Small intestine (tissue), 7 donors: ENCODE data around the gene VPS37B. TPM values are rescaled to one million over a fixed set of nuclear protein-coding genes. Genes with fewer than 3 reads are reported as not detected.
A peak's percentile ranks its signal among the peaks of the same experiment; 100 is the strongest.

ENCODE experiments used
- DNase-seq, 2 donors: peaks; one replicate each; pipeline versions ENCODE4 v3.0.0 to v3.0.0-alpha.2; 2013
- FAIRE-seq: peaks from 2 replicates; lab custom pipeline; 2012; peaks lifted over from hg19 to GRCh38; lab: Jason Lieb, UNC
- H3K27ac ChIP-seq, 3 donors: one replicate each; pipeline ENCODE4 v1.5.1; 2013; ENCODE audit warnings: low read length in 2 of 3, mild to moderate bottlenecking in 2 of 3, control low read depth in 1 of 3, inconsistent platforms in 1 of 3, low read depth in 1 of 3, moderate library complexity in 1 of 3
- H3K27me3 ChIP-seq, 3 donors: one replicate each; pipeline ENCODE4 v1.6.1; 2013; ENCODE audit warnings: low read length in 3 of 3, inconsistent platforms in 1 of 3; ENCODE audit not compliant: control insufficient read depth in 3 of 3, insufficient read depth in 3 of 3
- H3K36me3 ChIP-seq, 3 donors: one replicate each; pipeline ENCODE4 v1.6.1; 2013; ENCODE audit warnings: low read length in 3 of 3, inconsistent platforms in 1 of 3, low read depth in 1 of 3, mild to moderate bottlenecking in 1 of 3, moderate library complexity in 1 of 3; ENCODE audit not compliant: control insufficient read depth in 3 of 3, insufficient read depth in 2 of 3
- H3K4me1 ChIP-seq, 3 donors: one replicate each; pipeline ENCODE4 v1.6.1; 2013; ENCODE audit warnings: low read length in 2 of 3, inconsistent platforms in 1 of 3, low read depth in 1 of 3, mild to moderate bottlenecking in 1 of 3, moderate library complexity in 1 of 3; ENCODE audit not compliant: control insufficient read depth in 3 of 3, insufficient read depth in 2 of 3
- H3K4me3 ChIP-seq, 3 donors: one replicate each; pipeline ENCODE4 v1.5.1; 2013; ENCODE audit warnings: low read length in 3 of 3, control low read depth in 1 of 3, inconsistent platforms in 1 of 3, low read depth in 1 of 3, mild to moderate bottlenecking in 1 of 3, moderate library complexity in 1 of 3
- H3K9me3 ChIP-seq, 2 donors: one replicate each; pipeline ENCODE4 v1.6.1; 2013; ENCODE audit warnings: low read depth in 1 of 2, low read length in 1 of 2; ENCODE audit not compliant: control insufficient read depth in 2 of 2, insufficient read depth in 1 of 2
- WGBS, 3 donors: extraction: QIAGEN DNeasy Blood & Tissue Kit; methylation state at CpG; one replicate each; pipeline ENCODE4 v1.1.7; 2013; 5-methylcytosine and 5-hydroxymethylcytosine counted together
- polyA plus RNA-seq, 4 donors: library from polyadenylated mRNA; stranded (reverse) in 3 of 4; unstranded in 1 of 4; fragments of 200-250 nt in 3 of 4; fragments of 120-200 nt in 1 of 4; gene quantifications; one replicate each; pipeline versions ENCODE4 v1.2.1 to v1.2.3, GENCODE V29; 2013
- donor health status: healthy with polysubstance abuse.
- donor health status: control.
- donor health status: control.
- donor health status: Bipolar disorder and iron deficiency.
- donor health status: healthy.

The VPS37B gene
- polyA plus RNA-seq, 4 donors: 22.8 to 31.4 (median 25.1) TPM

- FAIRE-seq: no peak
- peak; percentile 54 to 63 for DNase-seq
- H3K4me1 ChIP-seq: peaks cover 12 to 67% (median 48%) of the 10 kb centered on the region in 3 donors
- peaks cover 0 to 2% of the 10 kb centered on the region in 2 donors for H3K9me3 ChIP-seq
- WGBS, 3 donors: 29 to 36% (median 30%) methylated on average over 10 of the region's 10 CpGs
- H3K27me3 ChIP-seq: no peaks in the 10 kb centered on the region
- no peak overlapping the region for H3K4me3 ChIP-seq
- H3K27ac ChIP-seq: peak overlapping the region; percentile 27 to 86 (median 41)
- H3K36me3 ChIP-seq: peaks cover 0 to 9% (median 0%) of the 10 kb centered on the region in 3 donors
Observed at GRCh38 chr12:122891661-122892525, 4.0 kb downstream of the VPS37B start.

- H3K4me1 ChIP-seq: peaks cover 17 to 76% (median 58%) of the 10 kb centered on the region in 3 donors
- peaks cover 0 to 9% (median 0%) of the 10 kb centered on the region in 3 donors for H3K36me3 ChIP-seq
- no peak for FAIRE-seq
- H3K27me3 ChIP-seq: no peaks in the 10 kb centered on the region
- H3K9me3 ChIP-seq: no peaks in the 10 kb centered on the region
- 69 to 76% (median 71%) methylated on average over 13 of the region's 13 CpGs for WGBS, 3 donors
- peak overlapping the region in 1 of 3 donors; percentile 55 for H3K27ac ChIP-seq
- DNase-seq: no peak
- no peak overlapping the region for H3K4me3 ChIP-seq
Observed at GRCh38 chr12:122889761-122890520, 6.0 kb downstream of the VPS37B start.

GRCh38 chr12:122888232-122888752, 7.6 kb downstream of the VPS37B start:
- 5 to 14% (median 11%) methylated on average over 12 of the region's 12 CpGs for WGBS, 3 donors
- FAIRE-seq: no peak

GRCh38 chr12:122887819-122888212, 8.1 kb downstream of the VPS37B start:
- Histone ChIP-seq H3K4me3 (no peak overlapping the region), H3K9me3 (no peaks in the 10 kb centered on the region), H3K27me3 (no peaks in the 10 kb centered on the region), H3K27ac (peak overlapping the region; percentile 87 to 92 (median 92)), H3K36me3 (peaks cover 0 to 9% (median 0%) of the 10 kb centered on the region in 3 donors), H3K4me1 (peaks cover 19 to 68% (median 65%) of the 10 kb centered on the region in 3 donors)
- FAIRE-seq: no peak
- peak in 1 of 2 donors; percentile 61 for DNase-seq
- 32 to 54% (median 33%) methylated on average over 5 of the region's 5 CpGs for WGBS, 3 donors

More at GRCh38 chr12:122888232-122888752, 7.6 kb downstream of the VPS37B start:
- no peaks in the 10 kb centered on the region for H3K9me3 ChIP-seq
- peak overlapping the region in 1 of 3 donors; percentile 16 for H3K4me3 ChIP-seq
- DNase-seq: peak; percentile 93 to 95
- no peaks in the 10 kb centered on the region for H3K27me3 ChIP-seq
- peaks cover 0 to 9% (median 0%) of the 10 kb centered on the region in 3 donors for H3K36me3 ChIP-seq
- peaks cover 19 to 73% (median 61%) of the 10 kb centered on the region in 3 donors for H3K4me1 ChIP-seq
- H3K27ac ChIP-seq: peak overlapping the region; percentile 87 to 92 (median 92)

- Histone ChIP-seq H3K4me1 (peaks cover 17 to 61% (median 60%) of the 10 kb centered on the region in 3 donors), H3K36me3 (peaks cover 0 to 6% (median 0%) of the 10 kb centered on the region in 3 donors), H3K9me3 (no peaks in the 10 kb centered on the region), H3K27ac (peak overlapping the region; percentile 87 to 92 (median 92)), H3K27me3 (no peaks in the 10 kb centered on the region), H3K4me3 (no peak overlapping the region)
- no peak for FAIRE-seq
- WGBS, 3 donors: 44 to 51% (median 49%) methylated on average over 10 of the region's 10 CpGs
- DNase-seq: peak; percentile 73
Observed at GRCh38 chr12:122886851-122887818, 8.8 kb downstream of the VPS37B start.

GRCh38 chr12:122886161-122886560, 9.8 kb downstream of the VPS37B start:
- FAIRE-seq: no peak
- no peaks in the 10 kb centered on the region for H3K27me3 ChIP-seq
- H3K4me3 ChIP-seq: no peak overlapping the region
- no peaks in the 10 kb centered on the region for H3K9me3 ChIP-seq
- WGBS, 3 donors: 90 to 95% (median 90%) methylated on average over 8 of the region's 8 CpGs
- peaks cover 17 to 56% (median 52%) of the 10 kb centered on the region in 3 donors for H3K4me1 ChIP-seq
- peaks cover 0 to 10% (median 0%) of the 10 kb centered on the region in 3 donors for H3K36me3 ChIP-seq
- H3K27ac ChIP-seq: peak overlapping the region; percentile 60 to 92 (median 87)
- no peak for DNase-seq

GRCh38 chr12:122884860-122885259, 11.1 kb downstream of the VPS37B start:
- Histone ChIP-seq H3K27me3 (no peaks in the 10 kb centered on the region), H3K4me1 (peaks cover 17 to 52% (median 49%) of the 10 kb centered on the region in 3 donors), H3K4me3 (no peak overlapping the region), H3K36me3 (peaks cover 0 to 15% (median 0%) of the 10 kb centered on the region in 3 donors), H3K9me3 (no peaks in the 10 kb centered on the region), H3K27ac (no peak overlapping the region)
- 67 to 68% (median 67%) methylated on average over 4 of the region's 4 CpGs for WGBS, 3 donors
- no peak for FAIRE-seq
- DNase-seq: no peak
